HG02938 (cell line): Measurements from ENCODE around the gene SHISA2.
"Not testable (repeated sequence)": the region's sequence is repeated elsewhere in the genome, so short reads cannot be mapped to it uniquely, and the experiment has no call there.

Experiments used
- ATAC-seq: cut with Tn5 transposase; IDR thresholded peaks from one replicate; pipeline ENCODE4 v1.9.1; 2021; ENCODE audit warnings: mild to moderate bottlenecking, moderate library complexity; ENCODE audit not compliant: unreplicated experiment

Gene SHISA2

DNA sequence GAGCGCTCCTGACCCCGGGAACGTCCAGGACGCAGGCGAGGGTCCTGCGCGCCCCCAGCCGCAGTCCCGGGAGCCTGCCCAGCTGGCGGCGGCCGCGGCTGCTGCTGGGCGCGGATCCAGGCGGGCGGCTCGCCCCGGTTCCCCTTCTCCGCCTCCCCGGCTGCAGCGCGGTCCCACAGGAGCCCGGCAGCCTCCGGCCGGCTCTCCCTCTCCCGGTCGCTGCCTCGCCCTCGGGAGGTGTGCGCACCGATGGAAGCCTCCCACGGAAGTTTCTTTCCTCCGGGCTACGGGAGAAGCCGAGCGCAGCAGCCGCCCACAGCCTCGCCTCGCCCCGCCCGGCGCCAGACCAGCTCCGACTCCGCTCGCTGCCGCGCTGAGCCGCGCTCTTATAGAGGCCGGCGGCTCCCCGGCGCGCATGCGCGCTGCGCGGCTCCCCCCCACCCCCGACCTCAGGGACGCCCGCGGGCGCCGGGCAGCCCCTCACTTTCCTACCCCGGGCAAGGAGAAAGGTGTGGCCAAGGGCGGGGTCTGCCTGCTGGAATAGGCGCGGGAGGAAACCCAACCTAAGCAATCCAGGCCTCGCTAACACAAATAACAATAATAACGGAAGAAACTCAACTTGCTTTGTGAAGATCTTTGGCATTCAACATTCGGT, at the start of gene SHISA2:
Gene SHISA2, minus strand, starts transcription at position 360 of the 655 bp plus-strand sequence. CDS start 1,041 bp downstream, outside the sequence.
- no peak for ATAC-seq

DNA sequence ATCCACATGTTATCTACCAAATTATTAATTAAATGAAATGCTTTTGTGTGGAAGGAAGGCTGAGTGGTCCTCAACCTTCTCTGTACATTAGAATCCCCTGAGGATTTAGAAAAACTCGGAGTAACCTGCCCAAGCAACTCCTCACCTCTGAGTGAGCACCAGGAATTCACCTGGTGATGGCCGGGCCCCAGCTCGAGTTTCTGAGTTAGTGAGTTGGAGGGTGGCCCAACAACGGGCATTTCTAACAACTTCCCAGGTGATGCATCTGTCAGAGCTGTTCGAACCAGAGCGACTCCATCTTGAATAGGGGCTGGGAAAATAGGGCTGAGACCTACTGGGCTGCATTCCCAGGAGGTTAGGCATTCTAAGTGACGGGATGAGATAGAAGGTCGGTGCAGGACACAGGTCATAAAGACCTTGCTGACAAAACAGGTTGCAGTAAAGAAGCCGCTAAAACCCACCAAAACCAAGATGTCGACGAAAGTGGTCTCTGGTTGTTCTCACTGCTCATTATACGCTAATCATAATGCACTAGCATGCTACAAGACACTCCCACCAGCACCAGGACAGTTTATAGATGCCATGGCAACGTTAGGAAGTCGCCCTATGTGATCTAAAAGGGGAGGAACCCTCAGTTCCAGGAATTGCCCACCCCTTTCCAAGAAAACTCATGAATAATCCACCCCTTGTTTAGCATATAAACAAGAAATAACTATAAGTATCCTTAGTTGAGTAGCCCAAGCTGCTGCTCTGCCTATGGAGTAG, 44.2 kb upstream of the SHISA2 start:
- no peak for ATAC-seq

DNA sequence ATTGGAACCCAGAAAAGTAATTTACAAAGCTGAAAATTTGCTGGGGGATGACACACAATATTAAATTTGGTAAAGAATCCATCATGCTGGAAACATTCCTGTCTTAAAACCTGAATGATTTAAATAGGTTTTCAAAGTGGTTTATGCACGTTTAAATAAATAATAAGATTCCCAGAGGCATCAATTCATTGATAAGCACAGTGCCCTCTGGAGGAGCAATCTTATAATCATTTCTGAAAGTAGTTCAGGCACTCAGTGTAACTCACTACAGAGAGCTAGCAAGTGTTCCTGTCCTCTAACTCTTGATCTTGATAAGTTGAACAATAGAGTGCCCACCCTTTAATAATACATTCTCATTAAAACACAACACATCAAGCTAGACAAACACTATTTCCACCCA, 43.5 kb upstream of the SHISA2 start:
- ATAC-seq = no peak

DNA sequence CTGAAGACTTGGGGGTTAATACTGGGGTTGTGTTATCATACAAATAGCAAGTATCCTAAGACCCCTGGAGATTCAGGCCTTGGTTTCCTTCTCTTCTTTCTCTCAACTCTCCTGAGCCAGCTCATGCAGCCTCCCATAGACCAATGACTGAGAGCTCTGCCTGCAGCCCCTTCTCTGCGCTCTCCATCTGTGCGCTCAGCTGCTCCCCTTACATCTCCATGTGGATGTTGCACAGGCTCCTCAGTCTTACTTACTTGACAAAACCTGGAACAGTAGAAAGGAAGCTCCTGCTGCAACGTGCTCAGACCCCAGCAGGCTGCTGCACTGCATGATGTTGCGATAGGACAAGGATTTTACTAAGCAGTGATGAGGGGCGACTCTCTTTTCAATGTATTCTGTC, 25.0 kb upstream of the SHISA2 start:
- not testable (repeated sequence) for ATAC-seq

DNA sequence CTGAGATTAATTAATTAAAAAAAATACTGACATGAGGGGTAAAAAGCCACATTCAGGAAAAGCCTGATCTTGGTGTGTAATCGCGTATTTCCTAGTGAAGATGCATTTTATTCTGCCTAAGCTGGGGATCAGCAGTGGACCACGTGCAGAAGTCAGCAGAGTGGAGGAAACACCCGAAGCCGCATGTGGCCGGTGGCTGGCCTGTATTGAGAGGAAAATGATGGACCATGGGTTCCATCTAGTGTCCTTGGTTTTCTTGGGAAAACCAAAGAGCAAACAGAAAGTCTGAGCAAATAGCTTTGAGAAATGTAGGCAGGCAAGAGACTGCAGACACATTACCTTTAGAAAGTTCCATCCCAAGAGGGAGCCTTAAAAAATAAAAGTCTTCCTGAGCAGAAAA, 23.7 kb upstream of the SHISA2 start:
- ATAC-seq = no peak

DNA sequence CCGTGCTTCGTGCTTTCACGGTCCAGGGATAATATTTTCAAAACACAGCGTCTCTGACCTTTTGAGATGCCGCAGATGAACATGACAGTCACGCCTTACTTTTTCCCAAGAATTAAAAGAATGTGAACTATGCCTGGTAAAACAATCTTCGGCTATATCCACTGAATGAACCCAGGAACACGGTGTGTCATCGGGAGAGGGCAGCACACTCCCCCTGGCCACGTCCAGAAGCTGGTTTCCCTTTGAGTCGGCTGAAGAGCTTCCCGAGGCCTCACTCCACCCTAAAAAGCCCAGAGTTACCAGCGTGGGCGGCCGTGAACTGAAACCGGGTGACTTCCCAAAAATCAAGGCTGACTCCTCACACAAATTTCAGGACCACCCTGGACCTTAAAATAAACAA, 22.9 kb upstream of the SHISA2 start:
- no peak for ATAC-seq

DNA sequence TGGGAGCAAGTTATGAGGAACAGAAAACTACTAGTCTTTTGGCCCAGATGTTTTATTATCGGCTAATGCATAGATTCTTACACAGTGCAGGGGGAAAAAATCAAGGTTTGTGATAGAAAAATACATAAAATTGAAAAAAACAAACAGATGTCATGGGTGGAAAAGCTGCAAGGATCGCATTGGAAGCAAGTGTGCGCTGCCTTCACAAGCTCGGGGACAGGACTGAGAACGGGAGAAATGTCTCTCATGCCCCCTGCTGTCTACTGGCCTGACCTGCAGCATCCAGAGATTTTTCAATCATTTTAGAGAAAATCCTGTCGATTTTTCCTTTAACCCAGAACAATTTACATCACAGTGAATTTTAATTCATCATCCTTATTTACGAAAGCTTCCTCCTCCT, 20.5 kb upstream of the SHISA2 start:
- not testable (repeated sequence) for ATAC-seq

DNA sequence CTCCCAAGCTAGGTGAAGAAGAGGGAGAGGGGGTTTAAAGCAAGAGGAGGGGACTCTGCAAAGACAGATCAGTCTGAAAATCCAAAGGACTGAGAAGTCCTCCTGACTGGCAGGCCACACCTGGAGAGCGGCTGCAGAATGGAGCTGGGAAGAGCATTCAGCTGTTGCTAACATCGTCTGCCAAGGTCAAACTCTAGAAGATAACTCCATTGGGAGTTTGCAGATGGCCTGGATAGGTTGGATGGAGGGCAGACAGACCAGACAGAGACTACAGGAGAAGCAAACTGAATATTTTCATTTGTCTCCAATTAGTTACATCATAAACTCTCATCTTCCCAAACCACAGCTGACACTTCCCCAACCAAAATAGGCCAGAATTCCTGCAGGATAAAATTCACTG, 19.9 kb upstream of the SHISA2 start:
- ATAC-seq = no peak

DNA sequence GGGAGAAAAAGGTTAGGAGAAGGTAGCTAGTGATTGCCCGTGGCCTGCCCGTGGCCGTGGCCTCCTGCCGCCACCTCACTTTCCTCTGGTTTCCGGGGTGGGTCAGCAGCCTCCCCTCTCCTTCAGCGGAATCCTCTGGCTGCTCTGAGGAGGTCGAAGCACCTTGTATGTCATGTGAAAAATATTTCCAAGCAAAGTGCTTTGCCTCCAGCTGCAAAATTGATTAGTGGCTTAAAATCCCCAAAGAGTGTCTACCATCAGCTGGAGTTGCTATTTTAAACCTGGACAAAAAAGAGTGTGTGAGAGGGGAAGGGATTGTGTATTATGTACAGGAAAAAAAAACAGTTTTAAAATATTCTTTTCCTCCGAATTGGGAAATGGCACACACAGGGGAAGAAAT, 17.8 kb upstream of the SHISA2 start:
- ATAC-seq = not testable (repeated sequence)

DNA sequence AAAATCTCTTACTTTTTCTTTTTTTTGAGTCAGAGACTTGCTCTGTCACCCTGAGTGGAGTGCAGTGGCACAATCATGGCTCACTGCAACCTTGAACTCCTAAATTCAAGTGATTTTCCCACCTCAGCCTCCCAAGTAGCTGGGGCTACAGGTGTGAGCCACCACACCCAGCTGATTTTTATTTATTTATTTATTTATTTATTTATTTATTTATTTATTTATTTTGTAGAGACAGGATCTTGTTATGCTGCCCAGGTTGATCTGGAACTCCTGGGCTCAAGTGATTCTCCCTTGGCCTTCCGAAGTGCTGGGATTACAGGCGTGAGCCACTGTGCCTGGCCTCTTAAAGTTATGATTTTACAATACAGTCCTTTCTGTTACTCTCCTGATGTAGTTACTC, 16.6 kb upstream of the SHISA2 start:
- ATAC-seq = not testable (repeated sequence)

DNA sequence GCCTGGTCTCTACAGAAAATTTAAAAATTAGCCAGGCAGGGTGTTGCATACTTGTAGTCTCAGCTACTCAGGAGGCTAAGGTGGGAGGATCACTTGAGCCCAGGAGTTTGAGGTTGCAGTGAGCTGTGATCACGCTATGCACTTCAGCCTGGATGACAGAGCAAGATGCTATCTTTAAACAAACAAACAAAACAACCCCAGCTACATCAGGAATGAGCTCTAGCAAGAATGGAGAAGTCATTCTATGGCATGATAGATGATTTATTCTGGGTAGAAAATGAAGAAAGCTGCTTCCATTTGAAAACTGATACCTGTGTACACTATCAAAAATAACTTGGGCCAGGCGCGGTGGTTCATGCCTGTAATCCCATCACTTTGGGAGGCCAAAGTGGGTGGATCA, 15.8 kb upstream of the SHISA2 start:
- no peak for ATAC-seq

DNA sequence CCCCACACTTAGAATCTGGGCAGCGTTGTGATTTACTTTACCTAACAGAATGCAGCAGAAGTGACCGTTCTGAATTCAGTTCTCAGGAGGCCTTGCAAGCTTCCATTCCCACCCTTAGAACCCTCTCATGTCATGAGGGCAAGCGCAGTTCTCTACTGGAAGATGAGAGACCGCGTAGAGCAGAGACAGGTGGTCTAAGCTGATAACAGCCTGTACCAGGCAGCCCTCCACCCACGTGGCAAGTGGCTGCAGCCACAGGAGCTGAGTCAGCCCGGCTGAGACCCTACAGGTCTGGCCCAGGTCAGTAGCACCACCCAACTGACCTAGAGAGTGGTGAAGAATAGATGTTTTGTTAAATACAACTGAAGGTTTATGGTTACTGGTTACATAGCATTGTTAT, 14.7 kb upstream of the SHISA2 start:
- not testable (repeated sequence) for ATAC-seq

DNA sequence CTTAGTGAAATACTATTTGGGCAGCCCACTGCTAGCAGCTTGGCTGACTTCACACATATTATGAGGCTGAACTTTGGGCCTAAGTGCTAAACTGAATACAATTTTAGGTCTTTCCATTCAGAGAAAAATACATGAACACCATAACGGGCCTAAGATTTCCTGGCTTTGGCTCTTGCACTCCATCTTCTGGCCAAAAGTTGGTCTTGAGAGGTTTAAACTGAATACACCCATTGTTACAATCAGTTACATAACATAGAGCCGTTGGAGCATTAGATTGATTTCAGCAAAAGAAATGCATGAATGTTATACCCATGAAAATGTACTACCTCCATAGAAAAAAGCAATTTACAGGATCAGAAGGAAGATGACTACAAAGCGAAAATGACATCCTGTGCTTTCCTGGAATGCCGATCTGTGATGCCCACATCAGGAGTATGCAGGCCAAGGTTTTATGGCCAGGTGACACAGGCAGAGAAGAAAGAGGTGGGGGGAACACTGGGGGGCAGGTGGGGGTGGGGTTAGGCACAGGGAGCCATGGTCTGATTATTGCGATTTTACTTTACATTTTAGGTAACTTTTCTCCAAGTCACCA, 11.1 kb upstream of the SHISA2 start:
- no peak for ATAC-seq

DNA sequence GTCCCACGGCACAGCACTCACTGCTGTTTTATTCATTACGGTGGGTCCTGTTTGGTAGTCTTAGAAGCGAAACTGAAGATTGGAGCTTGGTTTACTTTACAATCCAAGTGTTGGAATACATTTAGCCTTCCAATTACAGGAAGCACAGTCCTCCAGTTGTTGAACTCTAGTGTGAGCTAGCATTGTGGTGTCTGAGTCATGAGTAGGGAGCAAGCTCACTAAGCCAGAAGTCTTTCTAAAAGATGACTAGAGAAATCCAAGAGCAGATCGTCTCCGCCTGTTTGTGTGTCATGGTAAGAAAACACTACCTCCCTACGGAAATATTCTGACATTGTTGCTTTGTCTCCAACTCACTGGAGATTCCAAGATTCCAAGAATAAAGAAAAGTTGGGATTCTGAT, 10.1 kb upstream of the SHISA2 start:
- ATAC-seq = no peak

DNA sequence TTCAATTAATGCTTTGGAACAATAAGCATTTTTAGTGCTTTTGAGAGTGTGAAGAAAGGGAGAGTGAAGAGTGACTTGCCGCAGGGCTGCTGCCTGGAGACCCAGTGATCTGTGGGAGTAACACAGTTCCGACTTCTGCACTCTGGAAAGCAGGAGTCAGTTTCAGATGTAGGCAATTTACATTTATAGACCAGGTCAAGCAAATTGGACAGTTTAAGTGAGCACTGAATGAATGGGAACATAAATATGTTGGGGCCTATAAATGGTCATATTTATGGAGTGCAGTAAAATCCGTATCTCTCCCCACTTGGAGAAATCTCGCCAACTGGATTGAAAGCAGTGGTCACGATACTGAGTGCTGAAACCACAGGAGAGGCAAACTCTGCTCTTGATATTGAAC, 9.4 kb upstream of the SHISA2 start:
- ATAC-seq = no peak

DNA sequence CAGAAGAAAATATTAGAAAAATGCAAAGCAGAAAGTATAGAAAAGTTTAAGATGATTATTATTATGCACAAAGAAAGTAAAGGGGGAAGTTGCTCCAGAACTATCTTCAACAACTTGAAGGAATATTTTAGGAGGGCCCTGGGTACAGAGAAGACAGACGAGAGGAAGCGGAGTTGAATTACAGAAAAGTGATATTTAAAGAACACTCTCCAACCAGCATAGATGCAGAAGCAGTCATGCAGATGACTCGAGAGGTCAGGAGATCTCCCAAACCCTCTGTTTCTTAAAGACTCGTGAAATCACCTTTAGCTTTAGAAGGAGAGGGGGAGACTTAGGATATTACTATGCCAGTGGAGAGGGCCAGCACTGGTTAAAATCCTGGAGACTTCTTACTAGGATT, 8.5 kb upstream of the SHISA2 start:
- no peak for ATAC-seq

DNA sequence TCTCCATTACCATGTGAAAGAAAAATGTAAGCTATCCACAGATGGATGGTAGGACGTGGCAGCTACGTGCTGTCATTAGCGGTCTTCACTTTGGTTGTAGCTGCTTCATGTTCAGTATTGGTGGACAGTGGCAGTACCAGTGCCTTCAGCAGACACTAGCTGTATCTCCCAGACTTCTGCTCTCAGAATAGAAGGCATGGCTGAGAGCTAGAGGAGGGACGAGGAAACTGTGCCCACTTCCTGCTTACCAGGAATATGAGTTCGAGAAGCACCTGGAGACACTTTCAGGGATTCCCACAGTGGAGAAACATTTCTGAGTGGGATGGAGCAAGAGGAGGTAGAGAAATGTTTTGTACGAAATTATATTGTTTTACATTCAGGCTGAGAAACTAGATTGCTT, 6.9 kb upstream of the SHISA2 start:
- ATAC-seq = no peak

DNA sequence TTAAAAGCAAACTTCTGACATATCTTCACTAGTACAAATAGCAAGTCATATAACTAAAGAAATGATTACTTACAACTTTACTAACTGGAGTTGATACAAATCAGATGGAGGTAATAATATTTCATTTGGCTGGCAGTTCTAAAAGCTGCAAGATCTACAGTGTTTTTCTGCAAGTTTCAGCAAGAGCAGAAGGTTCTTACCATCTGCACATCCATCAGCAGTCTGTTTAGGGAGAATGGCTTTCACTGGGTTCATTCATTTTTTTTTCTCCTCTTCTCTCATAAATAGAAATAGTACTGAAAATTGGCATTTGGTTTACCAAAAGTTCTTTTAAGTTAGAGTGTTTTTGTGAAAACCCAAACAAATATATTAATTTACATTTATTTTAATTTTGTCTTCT, 3.1 kb upstream of the SHISA2 start:
- ATAC-seq = no peak

DNA sequence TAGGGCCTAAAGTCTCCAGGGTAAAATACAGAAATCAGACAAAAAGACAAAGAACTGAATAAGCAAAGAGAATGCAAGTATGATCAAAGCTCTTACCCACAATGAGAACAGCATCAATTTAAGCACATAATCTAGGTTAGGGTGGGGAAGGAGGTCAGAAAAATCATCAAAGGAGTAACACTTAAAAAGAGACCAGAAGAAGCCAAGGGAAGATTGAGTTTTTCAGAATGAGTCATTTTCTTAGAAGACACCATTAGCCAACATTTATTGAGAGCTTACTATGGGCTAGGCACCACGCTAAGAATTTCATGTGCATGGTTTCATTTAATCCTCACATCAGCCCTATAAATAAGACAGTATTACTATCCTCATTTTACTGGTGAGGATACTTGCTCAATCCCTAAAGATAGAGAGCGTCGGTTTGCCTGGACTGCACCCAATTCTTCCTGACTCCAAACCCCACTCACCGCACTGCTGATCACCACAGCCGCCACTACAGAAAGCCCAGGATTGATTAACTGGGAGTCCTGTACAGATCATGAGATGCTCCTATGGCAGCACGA, 1.7 kb upstream of the SHISA2 start:
- no peak for ATAC-seq

DNA sequence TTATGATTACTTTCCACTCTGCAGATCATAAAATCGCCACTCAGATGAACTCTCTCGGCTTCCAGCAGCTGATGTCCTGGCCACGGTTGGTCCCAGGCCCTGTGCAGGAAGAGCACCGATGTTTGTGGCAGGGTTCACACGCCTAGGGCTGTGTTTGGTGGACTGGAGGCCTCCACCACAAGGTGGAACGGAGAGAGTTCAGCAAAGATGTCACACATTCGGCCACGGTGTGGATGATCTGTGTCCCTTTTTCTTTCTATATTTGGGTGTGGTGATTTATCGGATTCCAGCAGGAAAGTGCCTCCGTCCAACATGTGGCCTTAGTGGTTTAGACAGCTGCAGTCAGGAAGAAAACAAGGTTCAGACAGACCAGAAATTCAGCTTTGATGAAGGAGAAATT, 521 bp upstream of the SHISA2 start:
- no peak for ATAC-seq

DNA sequence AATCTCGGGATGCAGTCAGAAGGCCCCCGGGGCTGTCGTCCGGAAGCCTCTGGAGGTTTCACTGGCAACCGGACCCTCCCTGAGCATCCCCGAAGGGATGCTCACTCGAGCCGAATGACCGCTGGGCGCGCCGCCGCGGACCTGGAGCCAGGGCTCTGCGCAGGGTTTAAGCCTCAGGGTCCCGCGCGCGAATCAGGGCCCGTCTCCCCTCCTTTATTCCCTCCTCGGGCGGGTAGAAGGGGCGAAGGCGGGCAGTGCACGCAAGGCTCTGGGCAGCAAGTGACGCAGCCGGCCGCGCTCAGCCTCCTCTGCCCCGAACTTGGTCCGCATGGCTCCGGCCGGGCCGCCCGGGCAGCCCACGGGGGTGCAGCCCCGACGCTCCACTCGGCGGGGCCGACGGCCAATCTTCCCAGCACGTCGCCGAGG, 572 bp downstream of the SHISA2 start:
- no peak for ATAC-seq
